Trophoblast cell (in vitro differentiated cells and primary cell): ENCODE measurements around the gene TNK2.
A peak's percentile ranks its signal among the peaks of the same experiment; 100 is the strongest.
"Not testable (repeated sequence)": the region's sequence is repeated elsewhere in the genome, so short reads cannot be mapped to it uniquely, and the experiment has no call there.

Experiments
- DNase-seq, 2 donors: peaks; one replicate each; pipeline ENCODE4 v3.0.0-alpha.2; 2016
- H2AFZ ChIP-seq: 2 replicates; pipeline ENCODE4 v1.6.1; 2013; ENCODE audit warnings: low read length, moderate library complexity, mild to moderate bottlenecking; ENCODE audit not compliant: insufficient read depth, poor library complexity
- H2AK5ac ChIP-seq: 2 replicates; pipeline ENCODE4 v1.6.1; 2013; ENCODE audit warnings: mild to moderate bottlenecking, low read length
- H2BK120ac ChIP-seq: 2 replicates; pipeline ENCODE4 v1.6.1; 2013; ENCODE audit warnings: low read length, mild to moderate bottlenecking, moderate library complexity; ENCODE audit not compliant: insufficient read depth, poor library complexity
- H2BK12ac ChIP-seq: 2 replicates; pipeline ENCODE4 v1.6.1; 2013; ENCODE audit warnings: mild to moderate bottlenecking, low read length, moderate library complexity
- H2BK5ac ChIP-seq: 2 replicates; pipeline ENCODE4 v1.6.1; 2013; ENCODE audit warnings: low read length, low read depth, moderate library complexity, mild to moderate bottlenecking; ENCODE audit not compliant: poor library complexity
- H3K14ac ChIP-seq: 2 replicates; pipeline ENCODE4 v1.6.1; 2013; ENCODE audit warnings: mild to moderate bottlenecking, low read length
- H3K18ac ChIP-seq: 2 replicates; pipeline ENCODE4 v1.6.1; 2013; ENCODE audit warnings: mild to moderate bottlenecking, low read length
- H3K23ac ChIP-seq: 2 replicates; pipeline ENCODE4 v1.6.1; 2013; ENCODE audit warnings: low read length
- H3K27ac ChIP-seq: 2 replicates; pipeline ENCODE4 v1.5.1; 2013; ENCODE audit warnings: low read depth, mild to moderate bottlenecking, inconsistent platforms, low read length, moderate library complexity
- H3K27me3 ChIP-seq: 2 replicates; pipeline ENCODE4 v1.6.1; 2013; ENCODE audit warnings: inconsistent platforms, mild to moderate bottlenecking, low read length, moderate library complexity; ENCODE audit not compliant: insufficient read depth
- H3K36me3 ChIP-seq, 2 experiments: 1 replicate in 1 of 2; 2 replicates in 1 of 2; pipeline ENCODE4 v1.6.1; 2013; ENCODE audit warnings: low read length in 2 of 2, mild to moderate bottlenecking in 2 of 2, moderate library complexity in 1 of 2; ENCODE audit not compliant: insufficient read depth in 2 of 2, control insufficient read depth in 1 of 2
- H3K4ac ChIP-seq: 2 replicates; pipeline ENCODE4 v1.6.1; 2013; ENCODE audit warnings: low read depth, mild to moderate bottlenecking, low read length, moderate library complexity
- H3K4me1 ChIP-seq, 2 experiments: 1 replicate in 1 of 2; 2 replicates in 1 of 2; pipeline ENCODE4 v1.6.1; 2013; ENCODE audit warnings: low read length in 2 of 2, mild to moderate bottlenecking in 2 of 2, moderate library complexity in 1 of 2; ENCODE audit not compliant: insufficient read depth in 2 of 2, control insufficient read depth in 1 of 2
- H3K4me2 ChIP-seq: 2 replicates; pipeline ENCODE4 v1.6.1; 2013; ENCODE audit warnings: inconsistent platforms, mild to moderate bottlenecking, low read length, moderate library complexity
- H3K4me3 ChIP-seq: 2 replicates; pipeline ENCODE4 v1.5.1; 2013; ENCODE audit warnings: mild to moderate bottlenecking, low read depth, low read length, inconsistent platforms
- H3K79me1 ChIP-seq: one replicate; pipeline ENCODE4 v1.6.1; 2013; ENCODE audit warnings: low read length
- H3K79me2 ChIP-seq: 2 replicates; pipeline ENCODE4 v1.6.1; 2013; ENCODE audit warnings: low read length, mild to moderate bottlenecking; ENCODE audit not compliant: control insufficient read depth, insufficient read depth, poor library complexity
- H3K9ac ChIP-seq: 2 replicates; pipeline ENCODE4 v1.6.1; 2013; ENCODE audit warnings: mild to moderate bottlenecking, low read length
- H3K9me3 ChIP-seq: 2 replicates; pipeline ENCODE4 v1.6.1; 2013; ENCODE audit warnings: low read depth, mild to moderate bottlenecking, control low read depth, inconsistent platforms, low read length; ENCODE audit not compliant: insufficient read depth
- H4K12ac ChIP-seq: 2 replicates; pipeline ENCODE4 v1.6.1; 2013; ENCODE audit warnings: low read depth, mild to moderate bottlenecking, low read length, moderate library complexity
- H4K8ac ChIP-seq: 2 replicates; pipeline ENCODE4 v1.6.1; 2013; ENCODE audit warnings: low read depth, mild to moderate bottlenecking, low read length, moderate library complexity
- H4K91ac ChIP-seq: one replicate; pipeline ENCODE4 v1.6.1; 2013; ENCODE audit warnings: low read depth, mild to moderate bottlenecking, low read length, moderate library complexity
- WGBS: extraction: QIAGEN DNeasy Blood & Tissue Kit; methylation state at CpG from one replicate; pipeline ENCODE4 v1.1.7; 2013; ENCODE audit warnings: missing lambda C conversion rate; ENCODE audit not compliant: insufficient read length, insufficient coverage; ENCODE audit errors: extremely low coverage; 5-methylcytosine and 5-hydroxymethylcytosine counted together

The TNK2 gene

GRCh38 chr3:195904368-195904767, 4.0 kb downstream of the TNK2 start:
- H4K91ac ChIP-seq, result no peak overlapping the region
- peaks cover 11% of the 10 kb centered on the region for H3K79me2 ChIP-seq
- H3K23ac ChIP-seq, result no peak overlapping the region
- H3K4me2 ChIP-seq, result no peak overlapping the region
- H2AFZ ChIP-seq, result no peak overlapping the region
- no peak overlapping the region for H3K9ac ChIP-seq
- H2AK5ac ChIP-seq, result no peak overlapping the region
- no peak overlapping the region for H3K18ac ChIP-seq
- no peak overlapping the region for H3K27ac ChIP-seq
- WGBS, result no CpG with 5 or more reads among the region's 4 CpGs
- no peaks in the 10 kb centered on the region for H3K9me3 ChIP-seq
- no peak overlapping the region for H2BK12ac ChIP-seq
- H3K14ac ChIP-seq, result no peak overlapping the region
- no peak overlapping the region for H4K12ac ChIP-seq
- no peak overlapping the region for H3K4me3 ChIP-seq
- no peaks in the 10 kb centered on the region for H3K27me3 ChIP-seq
- H2BK120ac ChIP-seq, result no peak overlapping the region
- peaks cover 3% of the 10 kb centered on the region for H3K79me1 ChIP-seq
- peak overlapping the region; percentile 23 for H3K4ac ChIP-seq
- peaks cover 0 to 7% of the 10 kb centered on the region in 2 experiments for H3K36me3 ChIP-seq
- H3K4me1 ChIP-seq, result peaks cover 15 to 26% of the 10 kb centered on the region in 2 experiments
- H2BK5ac ChIP-seq, result no peak overlapping the region
- no peak overlapping the region for H4K8ac ChIP-seq
- peak in 1 of 2 donors; percentile 17 for DNase-seq

- Histone ChIP-seq H4K91ac (no peak overlapping the region), H3K4ac (no peak overlapping the region), H3K4me3 (no peak overlapping the region), H3K79me2 (peaks cover 10% of the 10 kb centered on the region), H3K27me3 (no peaks in the 10 kb centered on the region), H3K9ac (no peak overlapping the region), H2BK5ac (no peak overlapping the region), H3K79me1 (peaks cover 2% of the 10 kb centered on the region), H3K36me3 (peaks cover 0 to 7% of the 10 kb centered on the region in 2 experiments), H2BK120ac (no peak overlapping the region), H3K9me3 (no peaks in the 10 kb centered on the region), H2AFZ (no peak overlapping the region), H3K4me1 (peaks cover 15 to 26% of the 10 kb centered on the region in 2 experiments), H3K4me2 (no peak overlapping the region), H3K23ac (no peak overlapping the region), H4K8ac (no peak overlapping the region), H2BK12ac (no peak overlapping the region), H4K12ac (no peak overlapping the region), H3K18ac (no peak overlapping the region), H3K27ac (no peak overlapping the region), H3K14ac (no peak overlapping the region), H2AK5ac (no peak overlapping the region)
- WGBS, result no CpG with 5 or more reads among the region's 6 CpGs
- peak in 1 of 2 donors; percentile 14 for DNase-seq
Measured at GRCh38 chr3:195903950-195904290, 4.4 kb downstream of the TNK2 start.

- WGBS, result no CpG with 5 or more reads among the region's 9 CpGs
- H3K79me1 ChIP-seq, H3K27ac ChIP-seq, H2BK120ac ChIP-seq, H3K36me3 ChIP-seq, H2BK5ac ChIP-seq, H3K4me2 ChIP-seq, H3K79me2 ChIP-seq, H3K18ac ChIP-seq, H3K9ac ChIP-seq, H3K23ac ChIP-seq, H4K8ac ChIP-seq, H3K14ac ChIP-seq, H3K27me3 ChIP-seq, H3K9me3 ChIP-seq, H2AFZ ChIP-seq, H4K91ac ChIP-seq, H2BK12ac ChIP-seq, H2AK5ac ChIP-seq, H3K4me3 ChIP-seq, H4K12ac ChIP-seq, H3K4ac ChIP-seq: not testable (repeated sequence)
- H3K4me1 ChIP-seq, result peaks cover 17 to 27% of the 10 kb centered on the region in 2 experiments
- DNase-seq, result peak; percentile 15 to 59
Measured at GRCh38 chr3:195902634-195903033, 5.7 kb downstream of the TNK2 start.

- H3K79me1 ChIP-seq, H3K14ac ChIP-seq, H3K27ac ChIP-seq, H2BK5ac ChIP-seq, H3K9me3 ChIP-seq, H2AK5ac ChIP-seq, H2BK12ac ChIP-seq, H3K79me2 ChIP-seq, H3K4me3 ChIP-seq, H3K9ac ChIP-seq, H3K27me3 ChIP-seq, H3K36me3 ChIP-seq, H4K12ac ChIP-seq, H2BK120ac ChIP-seq, H3K23ac ChIP-seq, H4K91ac ChIP-seq, H3K4me2 ChIP-seq, H2AFZ ChIP-seq, H4K8ac ChIP-seq: not testable (repeated sequence)
- DNase-seq, result peak; percentile 22 to 49
- peak overlapping the region; percentile 43 for H3K18ac ChIP-seq
- peaks cover 14 to 26% of the 10 kb centered on the region in 2 experiments for H3K4me1 ChIP-seq
- H3K4ac ChIP-seq, result peak overlapping the region; percentile 25
- no CpG with 5 or more reads among the region's 16 CpGs for WGBS
Measured at GRCh38 chr3:195901836-195902585, 6.3 kb downstream of the TNK2 start.
